K562 treated with DMSO at 1 percent for 12 hours (cell line): ENCODE data around the gene PCP4L1. TPM values are rescaled to one million over a fixed set of nuclear protein-coding genes. Genes with fewer than 3 reads are reported as not detected.

Experiments
- total RNA-seq: library from RNA; unstranded; fragments of 300-600 nt; gene quantifications from 2 replicates; pipeline ENCODE4 v1.2.3, GENCODE V29; 2022; ENCODE audit not compliant: insufficient read depth

Gene PCP4L1
- not detected in 2 replicates for total RNA-seq

GRCh38 chr1:161258439-161259344, at the start of gene PCP4L1:
PCP4L1 (plus strand) TSS chr1:161258745; CDS start chr1:161258975, 230 bp downstream.

DNA sequence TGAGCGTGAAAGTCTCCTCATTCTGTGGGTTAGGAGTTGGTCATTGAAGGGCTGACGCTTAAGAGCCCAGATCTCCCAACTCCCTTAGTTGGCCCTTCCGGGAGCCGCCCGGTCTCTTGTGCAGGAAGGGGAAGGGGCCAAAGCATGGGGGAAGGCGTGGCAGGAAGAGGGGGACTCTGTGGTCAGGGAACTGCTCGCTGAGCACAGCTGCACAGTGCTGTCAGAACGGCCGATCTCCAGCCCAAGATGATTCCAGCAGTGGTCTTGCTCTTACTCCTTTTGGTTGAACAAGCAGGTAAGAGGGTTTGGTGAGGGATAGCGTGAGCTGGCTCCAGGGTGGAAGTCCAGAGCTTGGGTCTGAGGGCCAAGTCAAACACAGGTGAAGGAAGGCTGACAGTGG, 43.5 kb upstream of the PCP4L1 start, which contains the start of gene FCER1G:
FCER1G (plus strand) TSS at position 220 of the 400 bp plus-strand sequence; CDS start at position 247, 27 bp downstream.

DNA sequence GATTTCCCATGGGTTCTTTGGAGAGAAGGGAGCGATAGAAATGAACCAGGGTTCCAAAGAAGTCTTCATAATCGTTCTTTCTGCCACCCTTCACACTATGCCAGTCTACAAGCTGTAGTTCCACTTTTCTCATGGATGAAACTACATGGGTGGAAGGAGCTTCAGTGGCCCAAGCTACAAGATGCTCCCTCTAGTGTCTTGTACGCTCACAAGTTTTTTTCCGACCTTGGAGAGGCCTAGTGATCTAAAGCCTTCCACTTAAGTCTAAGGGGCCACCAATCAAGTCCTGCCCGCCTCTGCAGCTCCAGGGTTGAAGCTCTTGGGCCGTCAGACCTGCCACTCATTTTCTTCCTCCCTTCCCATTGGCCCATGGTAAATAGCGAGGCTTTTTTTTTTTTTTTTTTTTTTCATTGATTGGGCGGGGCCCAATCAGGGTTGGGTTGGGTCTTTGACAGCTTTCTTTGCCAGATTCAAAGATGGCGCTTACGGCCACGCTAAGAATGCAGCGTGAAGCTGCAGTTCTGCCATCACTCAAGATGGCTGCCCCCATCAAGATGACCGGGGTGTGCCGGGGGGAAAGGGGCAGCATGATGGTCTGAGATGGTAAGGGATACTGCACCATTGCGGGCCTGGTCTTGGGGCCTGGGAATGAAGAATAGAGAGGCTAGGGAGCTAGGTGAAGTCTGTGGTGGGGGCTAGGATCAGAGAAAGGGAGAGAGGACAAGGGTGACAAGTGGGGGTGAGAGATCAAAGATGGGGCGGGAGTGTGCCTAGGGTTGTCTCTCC, 32.8 kb upstream of the PCP4L1 start, which contains the start of gene TOMM40L:
TOMM40L (plus strand) TSS at position 527 of the 786 bp plus-strand sequence. CDS start 430 bp downstream, outside the sequence.

DNA sequence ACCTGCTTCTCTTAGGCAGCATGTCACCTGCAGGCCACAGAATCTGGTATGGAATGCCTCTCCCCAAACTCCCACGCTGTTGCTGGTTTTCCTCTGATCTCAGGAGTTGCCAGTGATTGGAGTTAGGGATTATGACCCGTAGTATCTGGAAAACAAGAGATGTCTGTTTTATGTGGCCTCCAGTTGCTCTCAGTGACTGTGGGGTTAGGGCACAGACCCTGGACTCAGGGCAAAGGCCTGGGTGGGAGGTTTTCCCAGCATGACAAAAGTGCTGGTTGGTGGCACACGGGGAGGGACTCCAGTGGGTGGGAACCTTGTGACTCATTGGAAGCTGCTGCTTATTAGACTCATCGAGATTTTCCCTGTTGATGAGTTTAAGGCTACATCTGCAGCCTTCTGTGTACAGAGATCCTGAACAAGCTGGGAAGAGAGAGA, 20.5 kb upstream of the PCP4L1 start, which contains the start of gene NR1I3:
NR1I3 (minus strand) TSS at position 165 of the 435 bp plus-strand sequence. CDS start 1,638 bp downstream, outside the sequence.

GRCh38 chr1:161309868-161310267, 51.3 kb downstream of the PCP4L1 start, which contains the start of gene MPZ:
MPZ (minus strand) TSS chr1:161309968; CDS start chr1:161309905, 63 bp downstream.

GRCh38 chr1:161314201-161314981, 55.8 kb downstream of the PCP4L1 start, which contains the start of gene SDHC:
SDHC (plus strand) TSS chr1:161314381; CDS start chr1:161314406, 25 bp downstream.

Other genes with a start within 250 kb of the PCP4L1 start
- gene F11R, start 237.6 kb upstream of the PCP4L1 start, total RNA-seq: 30.3 and 70.7 TPM in 2 replicates
- gene TSTD1, start 219.8 kb upstream of the PCP4L1 start, total RNA-seq: 2.0 TPM in 1 of 2 replicates, not detected in the other
- 60.5 and 62.8 TPM in 2 replicates for gene USF1, start 212.8 kb upstream of the PCP4L1 start, total RNA-seq
- not detected in 2 replicates for gene ARHGAP30, start 188.9 kb upstream of the PCP4L1 start, total RNA-seq
- not detected in 2 replicates for gene NECTIN4, start 169.2 kb upstream of the PCP4L1 start, total RNA-seq
- gene KLHDC9, start 160.4 kb upstream of the PCP4L1 start, total RNA-seq: not detected in 2 replicates
- gene PFDN2, start 140.7 kb upstream of the PCP4L1 start, total RNA-seq: 159 and 181 TPM in 2 replicates
- gene NIT1, start 140.6 kb upstream of the PCP4L1 start, total RNA-seq: 33.4 and 47.9 TPM in 2 replicates
- gene DEDD, start 126.1 kb upstream of the PCP4L1 start, total RNA-seq: 21.0 and 35.0 TPM in 2 replicates
- 87.4 and 100 TPM in 2 replicates for gene UFC1, start 104.8 kb upstream of the PCP4L1 start, total RNA-seq
- gene USP21, start 99.2 kb upstream of the PCP4L1 start, total RNA-seq: 19.1 and 27.5 TPM in 2 replicates
- gene PPOX, start 92.3 kb upstream of the PCP4L1 start, total RNA-seq: 29.1 and 35.6 TPM in 2 replicates
- gene B4GALT3, start 81.2 kb upstream of the PCP4L1 start, total RNA-seq: 64.7 and 86.5 TPM in 2 replicates
- gene ADAMTS4, start 59.7 kb upstream of the PCP4L1 start, total RNA-seq: 1.3 and 1.7 TPM in 2 replicates
- 91.5 and 101 TPM in 2 replicates for gene NDUFS2, start 56.4 kb upstream of the PCP4L1 start, total RNA-seq
- gene FCER1G, start 43.5 kb upstream of the PCP4L1 start, total RNA-seq: 3.5 TPM in 1 of 2 replicates, not detected in the other
- not detected in 2 replicates for gene APOA2, start 35.1 kb upstream of the PCP4L1 start, total RNA-seq
- gene TOMM40L, start 32.7 kb upstream of the PCP4L1 start, total RNA-seq: 15.8 and 16.9 TPM in 2 replicates
- not detected in 2 replicates for gene NR1I3, start 20.5 kb upstream of the PCP4L1 start, total RNA-seq
- gene MPZ, start 51.2 kb downstream of the PCP4L1 start, total RNA-seq: 3.6 and 6.8 TPM in 2 replicates
- gene SDHC, start 55.6 kb downstream of the PCP4L1 start, total RNA-seq: 109 and 198 TPM in 2 replicates
- not detected in 2 replicates for gene CFAP126, start 109.1 kb downstream of the PCP4L1 start, total RNA-seq
- gene FCGR2A, start 246.7 kb downstream of the PCP4L1 start, total RNA-seq: 45.8 and 91.4 TPM in 2 replicates